Measurements from ENCODE around the gene CRMP1. TPM values are rescaled to one million over a fixed set of nuclear protein-coding genes. Genes with fewer than 3 reads are reported as not detected.

Gene CRMP1
- total and polyA plus RNA-seq, 3 donors from 2014 or later, result 5.0 to 9.4 (median 8.9) TPM

DNA sequence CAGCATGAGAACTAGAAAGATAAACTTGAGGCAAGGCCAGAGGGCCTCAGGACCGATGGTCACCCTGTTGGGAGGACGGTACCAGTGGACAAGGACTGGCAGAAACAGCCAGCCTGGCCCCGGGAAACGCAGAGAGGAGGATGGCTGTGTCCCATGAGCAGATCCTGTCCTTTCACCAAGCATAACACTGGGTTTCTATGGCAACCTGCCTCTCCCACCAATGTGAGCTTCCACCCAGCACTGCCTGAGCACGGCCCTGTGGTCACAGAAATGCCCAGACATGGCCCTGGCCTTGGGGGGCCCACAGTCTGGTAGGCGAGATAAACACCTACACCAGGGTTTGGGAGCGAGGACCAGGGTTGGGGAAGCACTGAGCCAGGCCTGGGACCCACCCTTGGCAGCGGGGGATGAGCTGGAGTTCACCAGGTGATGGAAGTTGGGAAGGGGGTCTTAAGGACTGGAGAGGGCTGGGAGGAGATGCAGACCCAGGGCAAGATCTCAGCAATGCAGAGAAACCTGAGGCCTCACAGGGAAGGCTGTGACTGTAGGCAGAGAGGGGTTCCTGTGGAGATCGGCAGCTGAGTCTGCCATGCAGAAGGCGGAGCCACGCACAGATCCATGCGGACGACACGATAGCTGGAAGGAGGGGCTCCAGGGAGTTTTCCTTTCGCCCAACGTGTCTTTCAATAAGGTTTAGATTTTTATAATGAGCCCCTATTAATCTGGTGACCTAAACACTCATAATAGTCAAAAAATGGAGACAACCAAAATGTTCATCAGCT is 32.7 kb upstream of the CRMP1 start:
- H3K27me3 ChIP-seq, result no peaks in the 10 kb centered on the region
- WGBS, 2 donors, result 81 to 83% methylated on average over 15 to 16 of the region's 16 CpGs

GRCh38 chr4:5924461-5925125 is 31.7 kb upstream of the CRMP1 start:
- no peaks in the 10 kb centered on the region for H3K27me3 ChIP-seq
- no peak for DNase-seq
- no peak overlapping the region for H3K4me3 ChIP-seq
- intact Hi-C loops (cut with DNase I; ENCODE audit: low total_unique reads), result no loop called here
- no peaks in the 10 kb centered on the region for H3K36me3 ChIP-seq (ENCODE audit: low read depth, missing control alignments)
- H3K4me1 ChIP-seq, result no peaks in the 10 kb centered on the region
- no peak overlapping the region for H3K27ac ChIP-seq
- H3K9me3 ChIP-seq, result no peaks in the 10 kb centered on the region
- 77 to 78% methylated on average over 10 to 12 of the region's 12 CpGs for WGBS, 2 donors
- TF ChIP-seq, protein P1, sequence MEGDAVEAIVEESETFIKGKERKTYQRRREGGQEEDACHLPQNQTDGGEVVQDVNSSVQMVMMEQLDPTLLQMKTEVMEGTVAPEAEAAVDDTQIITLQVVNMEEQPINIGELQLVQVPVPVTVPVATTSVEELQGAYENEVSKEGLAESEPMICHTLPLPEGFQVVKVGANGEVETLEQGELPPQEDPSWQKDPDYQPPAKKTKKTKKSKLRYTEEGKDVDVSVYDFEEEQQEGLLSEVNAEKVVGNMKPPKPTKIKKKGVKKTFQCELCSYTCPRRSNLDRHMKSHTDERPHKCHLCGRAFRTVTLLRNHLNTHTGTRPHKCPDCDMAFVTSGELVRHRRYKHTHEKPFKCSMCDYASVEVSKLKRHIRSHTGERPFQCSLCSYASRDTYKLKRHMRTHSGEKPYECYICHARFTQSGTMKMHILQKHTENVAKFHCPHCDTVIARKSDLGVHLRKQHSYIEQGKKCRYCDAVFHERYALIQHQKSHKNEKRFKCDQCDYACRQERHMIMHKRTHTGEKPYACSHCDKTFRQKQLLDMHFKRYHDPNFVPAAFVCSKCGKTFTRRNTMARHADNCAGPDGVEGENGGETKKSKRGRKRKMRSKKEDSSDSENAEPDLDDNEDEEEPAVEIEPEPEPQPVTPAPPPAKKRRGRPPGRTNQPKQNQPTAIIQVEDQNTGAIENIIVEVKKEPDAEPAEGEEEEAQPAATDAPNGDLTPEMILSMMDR (IDR thresholded peaks at IDR 0.05), result no peak
- TF ChIP-seq POLR2A (IDR thresholded peaks at IDR 0.05), result no peak

More for the DNA sequence above, 32.7 kb upstream of the CRMP1 start:
- intact Hi-C loops (cut with DNase I; ENCODE audit: low total_unique reads), result no loop called here
- H3K36me3 ChIP-seq (ENCODE audit: low read depth, missing control alignments), result no peaks in the 10 kb centered on the region
- H3K4me1 ChIP-seq, result no peaks in the 10 kb centered on the region
- no peak overlapping the region for H3K4me3 ChIP-seq
- DNase-seq, result no peak
- TF ChIP-seq, protein P1 (IDR thresholded peaks at IDR 0.05), result no peak
- TF ChIP-seq POLR2A (IDR thresholded peaks at IDR 0.05), result no peak
- H3K9me3 ChIP-seq, result no peaks in the 10 kb centered on the region
- H3K27ac ChIP-seq, result no peak overlapping the region

- H3K27me3 ChIP-seq, result no peaks in the 10 kb centered on the region
- WGBS, 2 donors, result 66 to 72% methylated on average over 6 of the region's 6 CpGs
- H3K27ac ChIP-seq, result no peak overlapping the region
- DNase-seq, result no peak
- intact Hi-C loops (cut with DNase I; ENCODE audit: low total_unique reads), result no loop called here
- H3K36me3 ChIP-seq (ENCODE audit: low read depth, missing control alignments), result no peaks in the 10 kb centered on the region
- H3K4me3 ChIP-seq, result no peak overlapping the region
- no peaks in the 10 kb centered on the region for H3K9me3 ChIP-seq
- no peaks in the 10 kb centered on the region for H3K4me1 ChIP-seq
- no peak for TF ChIP-seq POLR2A (IDR thresholded peaks at IDR 0.05)
- TF ChIP-seq, protein P1 (IDR thresholded peaks at IDR 0.05), result no peak
Measured at GRCh38 chr4:5923376-5923775, 30.5 kb upstream of the CRMP1 start.

GRCh38 chr4:5922556-5922955 is 29.7 kb upstream of the CRMP1 start:
- no peaks in the 10 kb centered on the region for H3K4me1 ChIP-seq
- 58 to 83% methylated on average over 3 of the region's 3 CpGs for WGBS, 2 donors

More at GRCh38 chr4:5922556-5922955, 29.7 kb upstream of the CRMP1 start:
- Histone ChIP-seq H3K9me3 (no peaks in the 10 kb centered on the region), H3K27me3 (no peaks in the 10 kb centered on the region), H3K4me3 (no peak overlapping the region), H3K27ac (no peak overlapping the region), H3K36me3 (ENCODE audit: low read depth, missing control alignments) (no peaks in the 10 kb centered on the region)
- TF ChIP-seq POLR2A (IDR thresholded peaks at IDR 0.05), result no peak
- TF ChIP-seq, protein P1 (IDR thresholded peaks at IDR 0.05), result no peak
- intact Hi-C loops (cut with DNase I; ENCODE audit: low total_unique reads), result no loop called here
- DNase-seq, result no peak
